BE2C (cell line): ENCODE results near the gene CNTD1.
"Not testable (repeated sequence)": the region's sequence is repeated elsewhere in the genome, so short reads cannot be mapped to it uniquely, and the experiment has no call there.

Source experiments
- DNase-seq: peaks from one replicate; pipeline ENCODE4 v3.0.0-alpha.2; 2020
- H3K27me3 ChIP-seq: fragments of 250-450 bp; sonication (Bioruptor Pico); 2 replicates; pipeline ENCODE4 v1.5.1; 2020; ENCODE audit warnings: mild to moderate bottlenecking
- H3K36me3 ChIP-seq: fragments of 250-450 bp; sonication (Bioruptor Pico); 2 replicates; pipeline ENCODE4 v1.5.1; 2020; ENCODE audit warnings: mild to moderate bottlenecking
- H3K4me1 ChIP-seq: fragments of 250-450 bp; sonication (Bioruptor Pico); 2 replicates; pipeline ENCODE4 v1.5.1; 2020
- H3K4me3 ChIP-seq: 2 replicates; pipeline ENCODE4 v1.5.1; 2011; ENCODE audit warnings: low read depth, low read length
- H3K9me3 ChIP-seq: fragments of 250-450 bp; sonication (Bioruptor Pico); 2 replicates; pipeline ENCODE4 v1.5.1; 2020
- TF ChIP-seq, protein P1 (sequence below): IDR thresholded peaks from 2 replicates; pipeline ENCODE4 v1.5.1; 2012; ENCODE audit warnings: mild to moderate bottlenecking, low read depth, low read length

The CNTD1 gene

DNA sequence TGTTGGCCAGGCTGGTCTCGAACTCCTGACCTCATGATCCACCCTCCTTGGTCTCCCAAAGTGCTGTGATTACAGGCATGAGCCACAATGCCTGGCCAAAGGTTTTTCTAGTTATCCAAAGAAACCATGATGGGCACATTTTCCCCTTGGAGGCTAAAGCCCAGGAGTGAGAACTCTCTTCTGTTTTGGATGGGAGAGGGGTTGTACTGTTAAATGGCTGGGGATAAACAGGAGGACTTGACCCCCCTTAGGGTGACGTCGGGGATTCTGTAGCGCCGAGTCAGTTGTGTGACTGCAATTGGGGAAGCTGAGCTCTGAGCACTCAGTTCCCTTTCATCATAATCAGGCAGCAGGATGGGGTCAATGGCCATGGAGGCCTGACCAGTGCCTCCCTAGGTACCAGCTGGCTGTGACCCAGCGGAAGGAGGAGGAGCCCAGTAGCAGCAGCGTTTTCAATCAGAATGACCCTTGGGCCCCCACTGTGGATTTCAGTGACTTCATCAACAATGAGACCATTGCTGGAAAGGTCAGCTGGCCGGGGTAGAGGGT, 56.5 kb downstream of the CNTD1 start:
- TF ChIP-seq, protein P1, sequence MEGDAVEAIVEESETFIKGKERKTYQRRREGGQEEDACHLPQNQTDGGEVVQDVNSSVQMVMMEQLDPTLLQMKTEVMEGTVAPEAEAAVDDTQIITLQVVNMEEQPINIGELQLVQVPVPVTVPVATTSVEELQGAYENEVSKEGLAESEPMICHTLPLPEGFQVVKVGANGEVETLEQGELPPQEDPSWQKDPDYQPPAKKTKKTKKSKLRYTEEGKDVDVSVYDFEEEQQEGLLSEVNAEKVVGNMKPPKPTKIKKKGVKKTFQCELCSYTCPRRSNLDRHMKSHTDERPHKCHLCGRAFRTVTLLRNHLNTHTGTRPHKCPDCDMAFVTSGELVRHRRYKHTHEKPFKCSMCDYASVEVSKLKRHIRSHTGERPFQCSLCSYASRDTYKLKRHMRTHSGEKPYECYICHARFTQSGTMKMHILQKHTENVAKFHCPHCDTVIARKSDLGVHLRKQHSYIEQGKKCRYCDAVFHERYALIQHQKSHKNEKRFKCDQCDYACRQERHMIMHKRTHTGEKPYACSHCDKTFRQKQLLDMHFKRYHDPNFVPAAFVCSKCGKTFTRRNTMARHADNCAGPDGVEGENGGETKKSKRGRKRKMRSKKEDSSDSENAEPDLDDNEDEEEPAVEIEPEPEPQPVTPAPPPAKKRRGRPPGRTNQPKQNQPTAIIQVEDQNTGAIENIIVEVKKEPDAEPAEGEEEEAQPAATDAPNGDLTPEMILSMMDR = no peak
- Histone ChIP-seq H3K4me1 (no peaks in the 10 kb centered on the region), H3K27me3 (no peaks in the 10 kb centered on the region; the same call in 1 of the 2 replicates), H3K9me3 (no peaks in the 10 kb centered on the region), H3K4me3 (no peak overlapping the region), H3K36me3 (no peaks in the 10 kb centered on the region)
- no peak for DNase-seq

DNA sequence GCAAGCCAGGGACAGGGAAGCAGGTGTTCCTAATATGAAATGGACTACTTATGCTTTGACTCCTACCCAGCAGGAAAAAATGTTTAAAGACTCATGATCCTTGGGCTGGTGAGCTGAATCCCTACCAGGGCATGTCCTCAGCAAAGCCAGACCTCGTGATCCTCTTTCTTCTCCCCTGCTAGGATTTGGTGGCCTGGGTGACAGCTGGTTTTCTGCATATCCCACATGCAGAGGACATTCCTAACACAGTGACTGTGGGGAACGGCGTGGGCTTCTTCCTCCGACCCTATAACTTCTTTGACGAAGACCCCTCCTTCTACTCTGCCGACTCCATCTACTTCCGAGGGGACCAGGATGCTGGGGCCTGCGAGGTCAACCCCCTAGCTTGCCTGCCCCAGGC, 57.4 kb downstream of the CNTD1 start:
- not testable (repeated sequence) for H3K27me3 ChIP-seq, H3K9me3 ChIP-seq, H3K4me1 ChIP-seq, H3K4me3 ChIP-seq, H3K36me3 ChIP-seq, DNase-seq

DNA sequence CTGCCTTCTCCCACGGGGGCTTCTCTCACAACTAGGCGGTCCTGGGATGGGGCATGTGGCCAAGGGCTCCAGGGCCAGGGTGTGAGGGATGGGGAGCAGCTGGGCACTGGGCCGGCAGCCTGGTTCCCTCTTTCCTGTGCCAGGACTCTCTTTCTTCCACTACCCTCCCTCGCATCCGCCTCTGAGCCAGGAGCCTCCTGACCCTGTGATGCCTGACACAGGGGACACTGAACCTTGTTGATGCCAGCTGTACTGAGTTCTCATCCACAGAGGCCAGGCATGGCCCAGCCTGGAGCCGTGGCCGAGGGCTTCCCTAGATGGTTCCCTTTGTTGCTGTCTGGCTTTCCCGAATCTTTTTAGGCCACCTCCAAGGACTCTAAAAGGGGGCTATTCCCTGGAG, 57.9 kb downstream of the CNTD1 start:
- not testable (repeated sequence) for H3K27me3 ChIP-seq, H3K4me3 ChIP-seq, H3K4me1 ChIP-seq, H3K9me3 ChIP-seq, DNase-seq, H3K36me3 ChIP-seq

DNA sequence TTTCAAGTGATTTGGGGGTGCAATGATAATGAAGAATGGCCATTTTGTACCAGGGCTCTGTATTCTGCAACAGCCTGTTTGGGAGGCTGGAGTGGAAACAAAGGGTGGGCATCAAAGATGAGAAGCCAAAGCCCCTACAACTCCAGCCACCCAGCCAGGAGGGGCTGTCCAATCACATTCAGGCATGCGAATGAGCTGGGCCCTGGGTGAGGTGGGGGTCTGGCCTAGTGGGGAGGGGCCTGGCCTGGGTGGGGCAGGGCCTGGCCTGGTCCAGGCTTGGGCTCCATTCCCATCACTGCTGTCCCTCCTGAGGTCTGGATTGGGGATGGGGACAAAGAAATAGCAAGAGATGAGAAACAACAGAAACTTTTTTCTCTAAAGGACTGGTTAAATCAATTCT, 58.7 kb downstream of the CNTD1 start:
- H3K27me3 ChIP-seq = peaks cover 11% of the 10 kb centered on the region; the same call in 1 of the 2 replicates
- H3K9me3 ChIP-seq = no peaks in the 10 kb centered on the region
- no peak overlapping the region for H3K4me3 ChIP-seq
- TF ChIP-seq, protein P1 = no peak
- H3K4me1 ChIP-seq = no peaks in the 10 kb centered on the region
- no peak for DNase-seq
- H3K36me3 ChIP-seq = no peaks in the 10 kb centered on the region
